22Rv1 (cell line): ENCODE data around the gene MAML3.

Experiments
- H3K27ac ChIP-seq: fragments of 450-650 bp; 2 replicates; pipeline ENCODE4 v1.5.1; 2017
- CTCF ChIP-seq: fragments of 450-650 bp; IDR thresholded peaks from 2 replicates; pipeline ENCODE4 v1.5.1; 2017; ENCODE audit warnings: mild to moderate bottlenecking
- ZFX ChIP-seq: fragments of 450-650 bp; IDR thresholded peaks from 2 replicates; pipeline ENCODE4 v1.6.1; 2017; ENCODE audit warnings: antibody characterized with exemption, borderline replicate concordance

MAML3 gene

DNA sequence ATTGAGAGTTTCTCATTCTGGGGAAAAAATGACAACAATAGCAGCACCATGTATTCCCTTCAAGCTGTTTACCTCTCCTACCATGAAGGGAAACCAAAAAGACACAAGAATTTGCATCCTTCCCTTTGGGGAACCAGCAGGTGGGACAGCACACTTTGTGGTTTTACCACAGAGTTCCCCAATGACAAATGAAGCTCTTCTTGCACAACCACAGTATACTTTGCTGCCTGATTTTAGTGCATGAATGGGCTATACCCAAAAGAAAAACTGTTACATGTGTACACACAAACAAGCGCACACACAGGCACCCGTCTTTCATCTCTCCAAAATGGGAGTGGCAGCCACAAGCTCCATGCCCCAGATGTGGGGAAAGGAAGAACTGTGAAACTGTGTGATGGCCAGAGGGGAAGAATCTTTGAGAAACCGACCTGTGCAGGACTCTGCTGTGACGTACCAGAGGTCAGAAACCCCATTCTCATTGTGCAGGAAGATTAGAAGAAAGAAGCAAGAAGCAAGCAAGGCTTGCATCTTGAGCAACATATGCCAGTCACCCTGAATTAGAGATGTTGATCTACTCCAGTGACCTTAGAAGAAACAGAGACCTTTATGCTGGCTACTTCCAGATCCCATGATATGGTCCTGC is 2.7 kb upstream of the MAML3 start:
- no peak for TF ChIP-seq CTCF
- TF ChIP-seq ZFX, result no peak
- no peak overlapping the region for H3K27ac ChIP-seq

DNA sequence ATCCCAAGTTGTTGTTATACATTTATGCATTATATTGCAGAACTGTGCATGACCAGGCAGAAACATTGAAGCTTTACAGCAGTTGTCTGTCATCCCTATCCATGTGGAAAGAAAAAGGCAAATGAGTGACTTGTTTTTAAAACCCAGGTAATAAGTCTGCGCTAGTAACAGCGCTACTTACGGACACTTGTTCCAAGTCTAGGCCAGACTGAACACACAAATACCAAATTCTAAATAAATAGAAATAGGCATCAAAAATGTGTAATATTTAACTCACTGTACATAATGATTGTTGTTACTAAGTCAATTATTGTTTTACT is 548 bp upstream of the MAML3 start:
- TF ChIP-seq ZFX (no peak), CTCF (peak; percentile 12)
- peak overlapping the region; percentile 100 for H3K27ac ChIP-seq

GRCh38 chr4:140153419-140153717 is 616 bp downstream of the MAML3 start:
- H3K27ac ChIP-seq, result peak overlapping the region; percentile 100
- TF ChIP-seq ZFX (no peak), CTCF (no peak)

- no peak for TF ChIP-seq CTCF
- no peak for TF ChIP-seq ZFX
- peak overlapping the region; percentile 100 for H3K27ac ChIP-seq
These were observed 1.1 kb downstream of the MAML3 start for GRCh38 chr4:140152751-140153418.

- 0 out of 2 replicates have a peak, but pooled peaks have one; percentile 4 for TF ChIP-seq CTCF
- TF ChIP-seq ZFX, result no peak
These were observed 1.8 kb downstream of the MAML3 start for GRCh38 chr4:140152013-140152703.

DNA sequence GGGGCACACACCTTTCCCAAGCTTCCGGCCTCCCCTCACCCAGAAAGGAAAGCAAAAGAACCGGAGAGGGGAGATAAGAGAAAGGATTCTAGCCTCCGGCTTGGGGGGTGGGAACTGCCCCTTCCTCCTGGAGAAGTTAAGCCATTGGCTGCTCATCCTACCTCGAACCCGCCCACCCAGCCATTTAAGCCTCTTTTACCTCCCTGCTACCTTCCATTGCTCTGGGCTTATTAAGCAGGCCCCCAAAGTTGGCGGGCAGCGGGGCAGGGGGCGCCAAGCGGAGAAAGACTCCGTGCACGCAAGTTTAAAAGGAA is 2.3 kb downstream of the MAML3 start:
- H3K27ac ChIP-seq, result peak overlapping the region; percentile 100
- TF ChIP-seq CTCF (peak; percentile 22; the same call in 1 of the 2 replicates), ZFX (no peak)

More at GRCh38 chr4:140152013-140152703, 1.8 kb downstream of the MAML3 start:
- H3K27ac ChIP-seq, result peak overlapping the region; percentile 100

GRCh38 chr4:140150886-140151698 is 2.9 kb downstream of the MAML3 start:
- TF ChIP-seq CTCF (no peak), ZFX (no peak)
- H3K27ac ChIP-seq, result peak overlapping the region; percentile 100
